Stimulated activated CD8-positive, alpha-beta memory T cell treated with anti-CD3 and anti-CD28 coated beads, Interleukin-4, amount 100 ng/mL, for 24 hours (primary cell): ENCODE results near the gene FLT1.
A peak's percentile ranks its signal among the peaks of the same experiment; 100 is the strongest.

ENCODE experiments used
- DNase-seq: peaks from one replicate; pipeline ENCODE4 v3.0.0-alpha.2; 2020; ENCODE audit warnings: low read depth

FLT1 gene

DNA sequence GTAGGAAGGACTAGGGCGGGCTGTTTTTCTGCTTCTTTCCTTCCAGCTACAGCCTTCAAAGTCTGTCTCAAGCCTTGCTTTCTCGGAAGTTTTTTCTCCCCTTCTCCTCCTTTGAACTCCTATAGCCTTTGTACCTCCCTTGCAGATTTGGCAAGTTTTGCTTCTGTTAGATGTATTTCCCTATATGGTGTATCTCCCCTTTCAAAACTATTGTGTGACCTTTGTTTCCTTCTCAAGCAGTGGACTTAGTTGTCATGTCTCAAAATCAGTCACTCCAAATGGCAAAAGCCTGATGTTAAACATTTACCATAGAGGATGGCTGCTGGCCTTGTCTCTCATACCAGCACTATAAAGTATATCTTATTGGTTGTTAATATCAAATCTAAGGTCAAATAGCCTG lies 152.7 kb downstream of the FLT1 start:
- DNase-seq = no peak

DNA sequence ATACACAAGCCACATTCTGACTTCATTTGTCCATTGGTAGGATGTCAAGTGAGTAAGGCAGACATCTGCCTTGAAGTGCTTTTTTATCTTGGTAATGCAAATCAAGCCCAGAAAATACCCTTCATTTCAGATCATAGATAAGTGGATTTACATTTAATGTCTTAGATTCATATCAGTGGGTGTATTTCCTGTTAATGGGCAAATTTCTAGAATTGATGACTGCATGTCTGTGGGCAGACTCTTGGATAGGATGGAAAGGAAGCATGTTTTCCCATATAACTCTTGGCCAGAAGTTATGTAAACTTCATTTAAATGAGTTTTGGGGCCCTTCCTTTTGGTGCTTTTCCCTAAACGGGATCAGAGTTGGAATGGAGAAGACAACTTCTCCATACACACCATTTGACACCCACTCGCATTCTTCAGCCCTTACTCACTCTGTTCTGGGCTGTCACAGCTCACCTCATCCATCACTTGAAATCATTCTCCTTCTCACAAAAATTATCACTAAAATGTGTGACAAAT lies 154.6 kb downstream of the FLT1 start:
- no peak for DNase-seq

DNA sequence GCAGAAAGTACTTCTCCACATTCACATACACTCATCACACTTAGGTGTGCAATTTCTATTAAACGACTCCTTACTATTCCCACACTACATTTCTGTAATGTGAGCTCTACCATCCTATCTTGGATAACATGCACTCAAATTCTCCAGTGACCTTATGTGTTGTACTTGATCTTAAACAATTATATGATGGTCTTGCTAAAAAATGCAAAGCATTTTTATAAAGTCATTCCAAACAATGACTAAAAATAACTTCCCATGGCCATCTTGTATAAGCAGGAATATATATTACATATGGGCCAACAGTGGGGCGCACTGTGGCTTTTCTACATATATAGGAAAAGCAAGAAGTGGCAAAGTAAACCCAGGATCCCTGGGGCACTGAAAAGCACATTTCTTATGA lies 155.5 kb downstream of the FLT1 start:
- no peak for DNase-seq

DNA sequence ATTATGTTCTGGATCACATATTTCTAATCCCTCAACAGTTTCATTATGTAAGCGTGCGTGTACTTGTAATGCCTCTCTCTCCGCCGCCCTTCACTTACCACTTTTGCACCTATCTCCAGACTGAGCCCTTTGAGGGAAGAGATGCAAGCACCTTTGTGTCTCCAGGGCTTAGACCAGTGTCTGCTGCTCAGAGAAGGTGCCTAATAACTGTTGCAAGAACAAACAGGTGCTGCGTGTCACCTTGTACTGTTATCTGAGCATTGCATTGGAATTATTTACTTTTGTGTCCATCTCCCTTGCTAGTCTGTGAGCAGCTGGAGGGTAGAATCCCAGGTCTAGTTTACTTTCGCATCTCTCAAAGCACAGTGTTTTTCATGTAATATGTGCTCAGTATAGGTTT lies 156.2 kb downstream of the FLT1 start:
- DNase-seq = no peak

DNA sequence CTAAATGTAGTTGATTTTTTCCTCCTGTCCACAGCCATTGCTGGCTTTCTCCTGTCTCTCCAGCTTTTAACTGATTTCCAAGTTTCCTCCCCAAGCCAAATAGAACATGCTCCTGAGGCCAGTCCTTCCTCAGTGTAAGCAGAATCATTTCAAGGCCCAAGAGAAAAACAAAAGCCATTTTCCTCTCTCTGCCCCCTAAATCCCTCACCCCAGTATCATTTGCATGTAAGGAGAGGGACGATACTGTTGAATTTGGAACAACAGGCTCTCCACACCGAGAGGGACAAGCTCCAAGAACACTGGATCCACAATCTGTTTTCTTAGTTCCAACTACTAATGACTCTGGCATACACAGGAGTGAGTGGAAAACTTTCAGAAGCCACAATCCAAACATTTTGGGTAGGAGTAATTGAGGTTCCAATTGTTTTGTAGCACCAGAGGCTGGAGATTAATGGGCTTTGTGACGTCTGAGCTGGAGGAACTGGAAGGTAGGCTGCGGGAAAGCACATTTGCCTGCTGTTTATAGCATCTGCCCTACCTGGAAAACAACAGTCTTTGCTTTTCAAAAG lies 156.8 kb downstream of the FLT1 start:
- DNase-seq = no peak

DNA sequence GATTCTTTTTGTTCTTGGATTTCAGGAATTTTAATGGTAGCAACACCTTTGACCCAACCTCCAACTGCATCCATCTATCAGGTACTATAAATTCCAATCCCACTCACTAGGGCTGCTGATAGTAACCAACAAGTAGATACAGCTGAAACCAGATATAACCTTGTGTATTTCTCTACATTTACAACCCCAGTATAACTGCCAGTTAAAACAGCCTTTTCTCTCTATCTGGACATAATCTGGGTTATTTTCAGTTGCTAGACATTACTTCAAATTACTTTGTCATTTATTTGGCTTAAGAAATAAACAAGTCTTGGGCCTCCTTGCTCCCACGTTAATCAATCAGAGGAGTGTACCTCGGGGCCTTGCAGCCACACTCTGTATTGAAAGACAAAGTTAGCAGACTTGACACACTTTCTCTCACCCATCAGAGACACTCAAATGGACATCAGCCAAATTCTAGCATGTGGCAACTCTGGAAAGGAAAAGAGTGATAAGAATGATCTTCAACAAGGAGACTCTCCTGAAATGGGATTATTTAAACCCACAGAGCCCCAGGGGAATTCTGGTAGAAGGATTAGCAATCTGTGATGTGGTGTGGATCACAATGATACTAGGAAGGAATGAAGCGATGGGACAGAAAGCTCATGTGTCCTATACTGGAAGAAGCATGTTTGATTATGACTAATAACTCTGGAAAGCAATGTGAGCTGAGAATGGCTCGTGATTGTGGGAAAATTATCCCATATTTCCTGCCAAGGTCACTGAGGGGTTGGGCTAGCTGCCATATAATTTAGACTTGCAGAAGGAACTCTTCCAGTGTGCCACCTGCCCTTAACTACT lies 157.5 kb downstream of the FLT1 start:
- DNase-seq = no peak

DNA sequence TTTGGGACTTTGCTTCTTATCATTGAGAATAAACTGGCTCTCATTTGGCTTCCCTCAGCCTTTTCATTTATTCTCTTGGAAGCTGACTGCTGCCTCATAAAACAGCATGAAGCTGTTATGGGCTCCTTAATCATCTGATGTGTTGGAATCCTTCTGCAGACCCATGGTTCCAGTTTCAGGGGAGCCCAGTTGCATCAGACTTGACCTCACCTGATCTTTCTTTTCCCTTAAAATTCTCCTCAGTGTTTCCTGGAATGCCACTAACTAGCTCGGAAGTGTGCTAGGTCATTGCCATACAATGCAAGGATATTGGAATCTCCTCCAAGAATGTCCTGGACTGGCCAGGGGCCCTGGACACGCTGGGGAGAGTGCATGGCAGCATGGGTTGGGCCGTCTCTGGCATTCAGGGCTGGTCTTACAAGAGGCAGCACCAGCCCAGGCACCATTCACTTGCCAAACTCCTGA lies 158.7 kb downstream of the FLT1 start:
- DNase-seq = no peak

DNA sequence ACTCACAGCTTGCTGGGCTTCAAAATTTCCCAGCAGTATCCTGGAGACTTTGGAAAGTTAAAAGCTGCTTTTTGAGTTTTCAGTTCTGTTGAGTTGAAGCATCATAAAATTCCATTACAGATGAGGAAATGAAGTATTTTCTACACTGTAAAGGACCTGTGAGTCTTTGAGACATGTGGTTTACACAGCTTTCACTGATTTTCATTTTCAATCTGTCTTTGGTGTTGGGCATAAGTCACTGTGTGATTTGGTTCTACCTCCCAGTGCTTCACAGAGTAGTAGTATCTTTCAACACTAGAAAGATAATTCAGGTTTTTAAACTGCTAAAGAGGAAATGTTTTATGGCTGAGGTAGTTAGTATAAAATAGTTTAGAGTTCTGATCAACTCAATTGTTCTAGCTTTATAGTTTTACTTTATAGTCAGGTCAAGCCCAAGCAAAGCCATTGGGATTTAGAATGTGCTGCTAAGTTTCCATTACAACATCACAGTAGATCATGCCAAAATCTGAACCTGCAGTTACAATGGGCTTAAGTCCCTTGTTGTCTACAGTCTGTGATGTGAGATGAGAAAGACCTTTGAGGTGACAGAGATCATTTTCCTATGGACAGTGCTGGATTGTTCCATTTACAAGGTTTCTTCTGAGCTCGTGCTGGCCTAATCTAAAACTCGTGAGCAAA lies 161.6 kb downstream of the FLT1 start:
- DNase-seq = no peak

DNA sequence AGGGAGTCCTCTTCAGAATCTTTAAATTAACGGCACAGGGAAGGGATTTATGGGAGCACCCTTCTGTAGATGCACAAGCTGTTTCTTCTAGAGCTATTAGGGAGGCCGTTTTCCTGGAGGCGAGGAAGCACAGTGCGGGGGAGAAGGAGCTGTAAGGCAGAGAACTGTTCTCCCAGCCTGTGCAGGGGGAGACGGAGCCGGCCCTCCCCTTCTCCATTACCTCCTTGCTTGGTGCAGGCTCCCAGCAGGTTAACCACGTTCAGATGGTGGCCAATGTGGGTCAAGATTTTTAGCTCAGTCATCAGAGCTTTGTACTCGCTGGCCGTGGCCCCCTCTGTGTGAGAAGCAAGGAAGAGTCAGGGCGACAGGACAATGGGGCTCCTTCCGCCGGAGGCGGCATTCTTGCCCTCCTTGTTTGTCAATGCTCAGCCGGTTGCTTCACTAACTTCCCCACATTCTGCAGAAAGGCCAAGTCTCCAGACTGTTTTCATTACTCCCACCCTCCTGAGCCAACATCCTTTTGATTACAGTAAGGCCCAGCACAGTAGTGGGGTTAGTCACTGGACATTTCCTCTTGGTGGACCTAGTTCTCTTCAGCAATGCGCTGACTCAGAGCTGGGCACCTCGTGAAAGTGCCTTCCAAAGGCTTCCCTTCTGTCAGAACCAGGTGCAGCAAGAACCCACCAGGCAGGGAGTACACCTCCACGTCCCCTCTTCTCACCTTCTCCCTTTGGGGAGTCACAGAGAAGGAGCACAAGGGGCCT lies 165.4 kb downstream of the FLT1 start:
- no peak for DNase-seq

DNA sequence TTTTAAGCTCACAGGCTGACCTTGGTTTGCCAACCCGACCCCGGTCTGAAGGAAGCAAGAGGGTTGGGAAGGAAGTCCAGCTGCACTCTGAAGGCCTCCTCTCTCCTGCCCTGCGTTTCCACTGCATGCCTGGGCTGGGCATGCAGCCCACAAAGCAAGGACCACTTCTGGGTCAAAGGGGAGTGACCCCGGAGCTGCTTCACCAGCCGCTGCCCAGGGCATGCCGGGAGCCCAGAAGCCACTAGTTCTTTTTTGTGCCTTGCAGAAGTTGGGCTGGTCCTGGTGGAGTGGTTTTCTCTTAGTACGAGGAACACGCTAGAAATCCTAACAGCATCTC lies 166.7 kb downstream of the FLT1 start:
- no peak for DNase-seq

DNA sequence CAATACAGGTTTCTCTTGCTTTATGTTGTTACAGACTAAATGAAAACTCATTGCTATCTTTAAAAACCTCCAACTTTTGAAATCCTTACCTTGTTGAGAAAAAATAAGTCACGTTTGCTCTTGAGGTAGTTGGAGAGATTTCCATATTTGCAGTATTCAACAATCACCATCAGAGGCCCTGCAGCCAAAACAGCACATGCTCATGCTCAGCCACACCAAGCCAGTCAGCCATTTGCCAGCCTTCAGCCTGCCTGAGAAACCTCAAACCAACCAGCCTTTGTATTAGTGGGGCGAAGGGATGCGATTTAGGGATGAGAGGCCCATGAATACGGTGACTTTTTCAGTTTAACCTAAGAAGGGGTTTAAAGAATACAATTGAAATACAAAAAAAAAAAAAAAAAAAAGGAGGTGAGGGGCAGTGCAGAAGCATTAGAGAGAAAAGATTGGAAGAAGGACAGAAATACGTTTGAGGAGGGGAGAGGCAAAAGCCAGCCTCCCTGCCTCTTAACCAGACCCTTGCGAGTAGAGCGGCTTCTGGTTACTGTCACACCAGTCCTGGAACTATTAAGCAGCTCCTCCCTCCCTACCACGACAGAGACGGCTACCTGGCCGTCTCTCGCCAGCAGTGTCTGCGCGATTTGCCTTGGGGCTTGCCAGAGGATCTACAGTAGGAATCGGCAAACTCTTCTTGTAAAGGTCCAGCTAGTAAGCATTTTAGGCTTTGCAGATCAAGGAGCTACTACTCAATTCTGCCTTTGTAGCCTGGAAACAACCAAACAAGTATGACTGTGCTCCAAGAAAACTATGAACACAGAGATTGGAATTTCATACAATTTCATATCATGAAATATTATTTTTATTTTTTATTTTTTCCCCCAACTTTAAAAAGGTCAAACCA lies 167.3 kb downstream of the FLT1 start:
- DNase-seq = no peak

DNA sequence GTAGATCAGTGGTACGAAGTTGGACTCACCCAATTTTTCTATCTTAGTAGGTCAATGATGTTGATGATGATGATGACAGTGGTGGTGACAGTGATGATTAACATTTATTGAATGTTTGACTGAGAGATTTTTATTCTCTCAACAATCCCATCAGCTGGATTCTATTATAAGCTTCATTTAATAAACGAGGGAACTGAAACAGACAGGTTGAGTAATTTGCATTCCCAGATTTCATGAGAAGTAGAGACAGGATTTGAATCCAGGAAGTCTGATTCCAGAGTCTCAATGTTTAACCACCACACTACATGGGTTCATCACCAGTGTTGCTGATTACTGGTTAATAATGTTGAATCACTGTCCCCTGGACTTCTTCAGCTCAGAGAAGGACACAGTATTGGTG lies 168.9 kb downstream of the FLT1 start:
- DNase-seq = no peak

DNA sequence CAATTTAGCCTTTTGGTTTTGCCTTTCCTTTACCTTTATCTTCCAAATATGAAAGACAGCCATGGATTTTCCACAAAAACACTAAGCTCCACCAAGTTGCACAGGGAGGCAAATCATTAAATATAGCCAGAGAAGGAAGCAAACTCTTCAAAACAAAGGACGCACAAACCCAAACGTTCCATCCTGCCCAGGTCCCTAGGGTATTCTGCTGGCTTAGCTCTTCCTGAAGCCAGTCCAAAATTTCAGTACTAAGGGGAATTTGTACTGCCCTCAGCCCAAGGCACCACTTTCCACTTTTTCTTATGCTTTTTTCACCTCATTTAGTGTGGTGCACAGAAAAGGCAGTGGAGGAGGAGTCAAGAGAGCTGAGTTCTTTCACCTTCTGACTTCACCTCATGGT lies 169.9 kb downstream of the FLT1 start:
- no peak for DNase-seq

DNA sequence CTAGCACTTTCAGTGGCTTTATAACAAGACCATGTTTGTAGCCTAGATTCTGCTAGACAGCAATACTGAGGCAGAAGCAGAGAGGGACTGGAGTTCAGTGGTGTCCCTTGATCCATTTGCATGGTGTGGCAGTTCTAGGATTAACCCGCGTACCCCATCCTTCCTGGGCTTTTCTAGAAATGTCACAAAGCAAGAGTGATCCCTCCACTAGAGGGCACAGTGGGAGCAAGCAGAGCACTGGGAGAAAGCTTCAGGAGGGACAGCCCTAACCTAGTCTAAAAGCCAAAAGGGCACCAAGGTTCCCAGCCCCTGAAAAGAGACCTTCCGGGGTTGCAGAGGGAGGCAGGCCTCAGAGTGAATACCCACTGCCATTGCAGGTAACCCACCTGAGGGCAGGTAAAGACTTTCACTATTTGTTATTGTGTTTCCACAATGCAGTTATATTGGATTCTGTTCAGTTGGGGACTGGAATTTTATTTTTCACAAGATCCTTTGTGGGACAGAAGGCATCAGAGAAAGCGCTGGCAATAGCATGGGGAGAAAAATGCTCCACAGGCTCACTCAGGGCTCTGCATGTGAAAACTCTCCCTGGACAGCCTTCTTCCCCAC lies 170.6 kb downstream of the FLT1 start:
- peak; percentile 28 for DNase-seq

DNA sequence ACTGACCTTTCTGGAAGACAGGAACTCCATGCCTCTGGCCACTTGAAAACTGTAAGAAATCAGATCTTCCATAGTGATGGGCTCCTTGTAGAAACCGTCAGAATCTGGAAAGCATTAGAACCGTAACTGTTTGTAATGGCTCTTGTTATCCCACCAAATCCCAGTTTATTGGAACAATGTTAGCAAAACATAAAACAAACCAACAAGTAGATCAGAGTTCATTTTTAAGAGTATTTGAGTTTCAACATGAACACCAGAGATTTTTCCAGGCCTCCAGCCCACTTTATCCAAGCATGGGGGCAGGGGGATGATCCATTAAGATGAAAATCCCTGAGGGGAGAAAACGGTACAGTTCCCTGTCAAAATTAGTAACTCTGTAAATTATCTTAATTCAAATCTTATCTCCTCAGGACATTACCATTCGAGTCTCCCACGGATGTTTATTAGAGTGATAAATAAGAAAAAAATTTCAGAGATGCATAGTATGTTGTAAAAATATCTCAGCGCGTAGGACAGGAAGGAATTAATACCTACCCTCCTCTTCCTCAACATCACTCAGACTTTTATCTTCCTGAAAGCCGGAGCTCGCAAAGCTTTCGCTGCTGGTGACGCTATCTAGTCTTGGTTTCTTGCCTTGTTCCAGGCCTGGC lies 172.5 kb downstream of the FLT1 start:
- DNase-seq = no peak

DNA sequence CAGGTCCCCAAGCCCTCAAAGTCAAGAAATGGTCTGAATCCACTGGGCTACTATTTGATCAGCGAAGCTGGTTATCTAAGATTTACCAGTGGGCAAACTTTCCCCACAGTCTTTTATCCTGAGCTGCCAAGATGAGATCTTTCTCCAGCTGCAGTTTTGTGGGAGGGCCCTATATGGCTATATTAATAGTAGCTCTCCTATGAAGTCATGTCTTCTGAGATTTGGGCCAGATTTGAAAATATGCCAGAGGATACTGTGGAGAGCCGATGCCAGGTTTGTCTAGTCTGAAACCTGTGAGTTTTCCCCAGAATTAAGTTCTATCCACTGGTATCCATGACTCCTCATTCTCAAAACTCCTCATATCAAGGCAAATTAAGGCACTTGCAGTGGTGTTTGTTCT lies 173.2 kb downstream of the FLT1 start:
- no peak for DNase-seq

DNA sequence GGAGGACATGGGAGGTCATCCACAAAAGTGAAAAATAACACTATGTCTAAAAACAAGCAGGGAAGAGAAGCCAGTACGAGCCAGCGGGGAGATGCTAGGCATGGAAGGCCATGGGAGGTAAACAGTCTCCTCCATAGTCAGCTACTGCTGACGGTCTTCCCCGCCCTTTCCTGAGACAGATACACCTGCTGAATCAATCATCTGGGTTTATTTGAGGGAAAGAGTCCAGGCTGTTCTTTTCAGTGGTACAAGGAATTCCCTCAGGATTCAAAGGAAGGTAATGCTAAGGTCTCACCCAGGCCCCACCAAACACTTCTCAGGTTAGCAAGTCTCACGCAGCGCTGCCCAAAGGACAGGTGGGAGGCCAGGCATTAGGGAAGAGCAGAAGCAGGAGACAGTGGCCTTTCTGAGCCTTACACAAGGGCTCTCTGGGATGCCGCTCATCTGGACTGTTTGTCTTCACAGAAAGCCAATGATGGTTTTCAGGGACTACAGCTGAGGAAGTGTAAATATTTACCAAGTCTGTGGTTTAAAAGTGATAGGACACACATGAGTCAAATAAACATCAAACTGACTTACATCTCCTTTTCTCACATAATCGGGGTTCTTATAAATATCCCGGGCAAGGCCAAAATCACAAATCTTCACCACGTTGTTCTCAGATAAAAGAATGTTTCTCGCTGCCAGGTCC lies 173.9 kb downstream of the FLT1 start:
- DNase-seq = no peak

DNA sequence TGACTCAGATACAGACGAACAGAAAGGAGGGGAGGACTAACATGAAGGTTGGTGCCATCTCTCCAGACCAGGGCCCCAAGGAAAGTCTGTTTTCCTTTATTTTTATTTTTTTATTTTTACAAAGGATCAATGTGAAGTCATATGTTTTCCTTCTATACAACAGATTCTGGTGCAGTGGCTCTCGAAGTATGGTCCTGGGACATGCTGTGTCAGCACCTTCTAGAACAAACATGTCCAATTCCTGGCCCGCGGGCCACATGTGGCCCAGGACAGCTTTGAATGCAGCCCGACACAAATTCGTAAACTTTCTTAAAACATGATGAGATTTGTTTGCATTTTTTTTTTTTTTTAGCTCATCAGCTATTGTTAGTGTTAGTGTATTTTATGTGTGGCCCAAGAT lies 174.7 kb downstream of the FLT1 start:
- no peak for DNase-seq

DNA sequence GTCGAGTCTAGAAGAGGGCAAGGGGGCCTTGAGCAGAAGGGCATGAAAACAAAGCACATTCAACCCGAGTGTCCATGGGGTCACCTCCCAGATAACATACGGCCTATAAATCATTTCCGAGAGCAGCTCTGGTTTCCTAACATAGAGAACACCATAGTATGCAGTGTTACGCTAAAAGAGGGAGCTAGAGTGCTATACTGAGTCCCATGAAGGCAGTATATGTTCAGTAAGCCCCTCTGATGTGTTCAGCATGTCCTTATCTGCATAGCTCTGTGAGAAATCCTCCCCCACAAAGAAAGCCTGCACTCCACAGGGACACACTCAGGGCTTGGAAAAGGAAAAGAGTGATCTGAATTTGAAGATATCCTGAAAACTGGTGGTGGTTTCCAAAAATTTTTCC lies 175.4 kb downstream of the FLT1 start:
- DNase-seq = no peak

DNA sequence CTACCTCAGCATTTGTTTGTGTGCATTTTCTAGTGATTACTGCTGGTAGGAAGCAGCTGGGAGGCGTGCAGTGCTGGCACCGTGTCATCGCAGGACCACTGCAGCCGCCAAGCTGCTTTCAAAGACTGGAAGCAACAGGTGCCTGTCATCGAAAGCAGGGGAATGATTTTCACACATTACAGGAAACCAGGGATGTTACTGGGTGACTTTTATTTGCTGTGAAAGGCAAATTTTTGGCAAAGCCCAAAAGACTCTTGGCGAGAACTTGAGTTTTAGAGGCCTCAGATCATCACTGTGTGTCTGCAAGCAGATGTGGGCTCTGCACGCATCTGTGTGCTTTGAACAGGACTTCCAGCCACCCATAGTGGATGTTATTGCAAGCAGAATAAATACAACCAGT lies 176.4 kb downstream of the FLT1 start:
- DNase-seq = no peak
